NCI-H69 (cell line): ENCODE measurements around the gene ATF7.
"Not testable (repeated sequence)": the region's sequence is repeated elsewhere in the genome, so short reads cannot be mapped to it uniquely, and the experiment has no call there.

ENCODE experiments used
- DNase-seq: peaks from one replicate; lab custom pipeline; 2025; lab: John Stamatoyannopoulos, UW

Gene ATF7

GRCh38 chr12:53626702-53627169 lies 554 bp upstream of the ATF7 start:
- DNase-seq, result peak; percentile 49

- DNase-seq, result peak; percentile 38
Measured at GRCh38 chr12:53625373-53625945, 723 bp downstream of the ATF7 start.

GRCh38 chr12:53624956-53625355 lies 1.2 kb downstream of the ATF7 start:
- DNase-seq, result no peak

GRCh38 chr12:53624458-53624857 lies 1.7 kb downstream of the ATF7 start:
- no peak for DNase-seq

- DNase-seq, result no peak
Measured at GRCh38 chr12:53623548-53624385, 2.4 kb downstream of the ATF7 start.

GRCh38 chr12:53622724-53623123 lies 3.5 kb downstream of the ATF7 start:
- DNase-seq, result no peak

GRCh38 chr12:53618275-53618674 lies 7.9 kb downstream of the ATF7 start:
- no peak for DNase-seq

- no peak for DNase-seq
Measured at GRCh38 chr12:53617700-53618099, 8.5 kb downstream of the ATF7 start.

GRCh38 chr12:53616950-53617349 lies 9.2 kb downstream of the ATF7 start:
- DNase-seq, result no peak

- DNase-seq, result no peak
Measured at GRCh38 chr12:53613821-53614220, 12.4 kb downstream of the ATF7 start.

- DNase-seq, result no peak
Measured at GRCh38 chr12:53612978-53613377, 13.2 kb downstream of the ATF7 start.

- no peak for DNase-seq
Measured at GRCh38 chr12:53611304-53611703, 14.9 kb downstream of the ATF7 start.

GRCh38 chr12:53606688-53607087 lies 19.5 kb downstream of the ATF7 start:
- not testable (repeated sequence) for DNase-seq

- no peak for DNase-seq
Measured at GRCh38 chr12:53604581-53604980, 21.6 kb downstream of the ATF7 start.

GRCh38 chr12:53603804-53604203 lies 22.4 kb downstream of the ATF7 start:
- DNase-seq, result no peak

- DNase-seq, result no peak
Measured at GRCh38 chr12:53603196-53603595, 23.0 kb downstream of the ATF7 start.

GRCh38 chr12:53602176-53602864 lies 23.9 kb downstream of the ATF7 start:
- no peak for DNase-seq

GRCh38 chr12:53601296-53601847 lies 24.8 kb downstream of the ATF7 start:
- no peak for DNase-seq

- no peak for DNase-seq
Measured at GRCh38 chr12:53600490-53601295, 25.5 kb downstream of the ATF7 start.

- DNase-seq, result no peak
Measured at GRCh38 chr12:53599579-53599978, 26.6 kb downstream of the ATF7 start.

- not testable (repeated sequence) for DNase-seq
Measured at GRCh38 chr12:53598971-53599370, 27.2 kb downstream of the ATF7 start.

GRCh38 chr12:53596920-53597363 lies 29.2 kb downstream of the ATF7 start:
- DNase-seq, result no peak
